IPS-NIHi7 (cell line): ENCODE measurements around the gene AATF.
A peak's percentile ranks its signal among the peaks of the same experiment; 100 is the strongest.

Source experiments
- DNase-seq: peaks from one replicate; pipeline ENCODE4 v3.0.0; 2012; ENCODE audit warnings: mixed read lengths; ENCODE audit errors: extremely low spot score

AATF gene, protein sequence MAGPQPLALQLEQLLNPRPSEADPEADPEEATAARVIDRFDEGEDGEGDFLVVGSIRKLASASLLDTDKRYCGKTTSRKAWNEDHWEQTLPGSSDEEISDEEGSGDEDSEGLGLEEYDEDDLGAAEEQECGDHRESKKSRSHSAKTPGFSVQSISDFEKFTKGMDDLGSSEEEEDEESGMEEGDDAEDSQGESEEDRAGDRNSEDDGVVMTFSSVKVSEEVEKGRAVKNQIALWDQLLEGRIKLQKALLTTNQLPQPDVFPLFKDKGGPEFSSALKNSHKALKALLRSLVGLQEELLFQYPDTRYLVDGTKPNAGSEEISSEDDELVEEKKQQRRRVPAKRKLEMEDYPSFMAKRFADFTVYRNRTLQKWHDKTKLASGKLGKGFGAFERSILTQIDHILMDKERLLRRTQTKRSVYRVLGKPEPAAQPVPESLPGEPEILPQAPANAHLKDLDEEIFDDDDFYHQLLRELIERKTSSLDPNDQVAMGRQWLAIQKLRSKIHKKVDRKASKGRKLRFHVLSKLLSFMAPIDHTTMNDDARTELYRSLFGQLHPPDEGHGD

DNA sequence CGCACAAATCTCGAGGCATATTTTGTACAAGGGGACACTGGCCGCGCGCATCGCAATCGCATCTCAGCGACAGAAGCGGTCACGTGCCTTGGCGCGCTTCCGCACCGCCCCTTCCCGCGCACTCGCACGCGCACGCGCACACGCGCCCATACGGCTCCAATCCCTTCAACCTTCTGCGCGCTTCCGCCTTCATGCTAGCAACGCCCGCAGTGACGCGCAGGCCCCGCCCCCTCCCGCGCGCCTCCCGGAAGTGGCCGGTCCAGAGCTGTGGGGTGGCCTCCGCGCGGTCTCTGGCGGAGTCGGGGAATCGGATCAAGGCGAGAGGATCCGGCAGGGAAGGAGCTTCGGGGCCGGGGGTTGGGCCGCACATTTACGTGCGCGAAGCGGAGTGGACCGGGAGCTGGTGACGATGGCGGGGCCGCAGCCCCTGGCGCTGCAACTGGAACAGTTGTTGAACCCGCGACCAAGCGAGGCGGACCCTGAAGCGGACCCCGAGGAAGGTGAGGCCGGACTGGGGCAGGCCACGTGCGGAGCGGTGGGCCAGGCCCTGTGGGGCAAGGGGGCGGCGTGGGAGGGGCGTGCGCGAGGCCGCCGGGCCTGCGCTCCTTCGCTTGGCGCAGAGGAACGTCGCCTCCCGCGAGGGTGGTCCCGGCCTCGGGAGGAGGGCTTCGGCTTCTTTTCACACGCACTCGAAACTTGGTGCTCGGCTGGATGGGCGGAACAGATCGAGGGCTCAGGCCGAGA, at the start of gene AATF:
AATF (plus strand) TSS at position 238 of the 744 bp plus-strand sequence; CDS start at position 410, 172 bp downstream.
- peak; percentile 97 for DNase-seq

DNA sequence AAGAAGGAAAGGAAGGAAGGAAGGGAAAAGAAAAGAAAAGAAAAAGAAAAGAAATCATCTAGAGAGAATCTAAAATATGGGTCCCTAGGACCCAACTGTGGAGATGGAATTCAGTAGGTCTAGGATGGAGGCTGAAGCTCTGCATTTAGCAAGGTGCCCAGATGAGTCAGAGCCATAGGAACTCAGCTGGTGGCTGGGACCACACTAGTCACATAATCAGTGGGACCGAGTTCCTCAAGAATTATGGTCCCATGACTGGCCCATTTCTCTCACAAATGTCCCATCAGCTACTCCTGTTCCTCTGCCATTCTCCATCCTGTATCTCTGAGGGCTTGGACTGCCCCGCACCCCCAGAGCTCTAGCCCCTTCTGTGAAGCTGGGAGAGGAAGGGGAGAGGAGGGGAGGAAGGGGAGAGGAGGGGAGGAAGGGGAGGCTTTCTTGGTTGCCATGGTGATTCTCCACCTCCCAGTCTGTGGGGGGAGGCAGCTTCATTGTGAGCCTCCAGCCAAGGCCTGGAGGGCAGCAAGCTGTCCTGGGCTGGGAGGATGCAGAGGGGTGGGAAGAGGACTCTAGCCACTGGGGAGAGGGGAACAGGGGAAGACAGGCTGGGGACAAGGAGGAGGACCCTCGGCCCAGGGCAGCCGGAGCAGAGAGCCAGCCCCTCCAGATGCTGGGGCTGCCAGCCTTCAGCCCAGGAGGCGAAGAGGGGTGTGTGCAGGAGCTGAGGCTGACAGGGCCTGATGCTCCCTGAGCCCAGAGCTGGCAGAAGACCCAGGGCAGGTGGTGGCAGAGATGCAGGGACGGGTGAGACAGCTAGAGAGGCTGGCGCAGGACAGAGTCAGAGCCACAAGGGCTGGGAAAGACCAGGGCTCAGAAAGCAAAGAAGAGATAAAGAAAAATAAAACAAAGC, 49.2 kb upstream of the AATF start:
- no peak for DNase-seq

DNA sequence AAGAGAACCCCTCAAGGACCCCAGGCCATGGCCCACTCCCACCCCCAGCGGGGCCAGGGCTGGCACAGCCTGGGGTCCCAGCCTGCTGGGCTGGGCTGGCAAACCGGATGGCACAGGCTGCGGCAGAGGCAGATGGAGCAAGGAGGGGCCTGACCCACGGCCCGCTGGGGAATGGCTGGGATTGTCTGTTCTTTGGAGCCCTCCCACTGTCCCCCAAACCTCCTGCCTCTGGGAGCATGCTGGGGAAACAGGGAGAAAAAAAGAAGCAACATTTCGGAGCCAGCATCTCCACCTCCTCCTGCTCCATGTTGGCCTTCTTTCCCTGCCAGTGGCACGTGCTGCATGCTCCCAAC, 48.6 kb upstream of the AATF start:
- DNase-seq, result no peak

DNA sequence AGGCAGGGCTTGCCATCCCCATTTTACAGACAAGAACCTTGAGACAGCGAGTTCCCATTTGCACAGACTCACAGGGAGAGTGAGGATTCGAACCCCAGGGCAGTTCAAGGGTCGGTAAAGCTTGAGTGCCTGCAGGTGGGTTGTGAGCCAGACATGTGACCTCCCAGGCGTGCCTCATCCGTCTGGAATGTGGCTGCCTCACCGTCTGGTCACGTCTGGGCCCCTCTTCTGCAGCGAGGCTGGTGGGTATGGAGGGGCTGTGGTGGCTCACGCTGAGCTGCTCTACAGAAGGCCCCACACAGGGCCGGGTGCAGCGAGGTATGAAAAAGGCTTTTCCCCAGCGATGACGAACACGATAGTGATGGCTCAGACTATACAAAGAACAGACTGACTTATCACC, 47.2 kb upstream of the AATF start:
- DNase-seq, result peak; percentile 64

DNA sequence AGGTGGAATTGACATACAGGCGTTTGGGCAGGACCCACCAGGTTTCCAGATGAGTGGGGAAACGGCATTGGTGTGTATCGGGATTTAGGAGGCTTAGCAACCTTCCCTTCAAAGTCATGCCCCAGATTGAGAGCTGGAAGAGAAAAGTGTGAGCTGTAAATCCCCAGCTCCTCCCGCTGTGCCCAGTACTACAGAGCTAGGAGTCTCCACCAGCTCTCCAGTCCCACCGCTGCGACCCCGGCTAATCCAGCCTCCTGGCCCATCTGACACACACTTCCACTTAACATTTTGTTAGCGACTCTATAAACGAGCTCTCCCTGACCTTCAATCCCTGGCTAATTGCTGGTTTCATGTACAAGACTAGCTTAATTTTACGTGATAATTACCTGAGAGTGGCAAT, 41.3 kb upstream of the AATF start:
- DNase-seq, result no peak

DNA sequence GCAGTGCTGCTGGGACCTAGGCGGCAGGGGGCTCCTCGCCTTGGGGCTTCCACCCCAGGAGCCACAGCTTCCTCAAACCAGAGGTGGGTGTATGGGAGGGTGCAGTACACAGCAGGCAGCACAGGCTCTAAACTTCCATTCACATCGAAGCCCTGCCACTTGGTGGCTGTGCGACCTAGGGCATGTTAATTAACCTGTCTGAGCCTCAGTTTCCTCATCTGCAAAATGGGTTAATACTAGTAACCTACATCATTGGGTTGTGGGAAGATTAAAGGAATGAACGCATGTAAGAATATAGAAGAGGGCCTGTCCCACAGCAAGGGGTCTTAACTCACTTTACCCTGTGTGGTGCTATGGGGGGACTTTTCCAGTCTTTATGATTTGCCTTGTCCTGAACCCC, 38.2 kb upstream of the AATF start:
- no peak for DNase-seq

DNA sequence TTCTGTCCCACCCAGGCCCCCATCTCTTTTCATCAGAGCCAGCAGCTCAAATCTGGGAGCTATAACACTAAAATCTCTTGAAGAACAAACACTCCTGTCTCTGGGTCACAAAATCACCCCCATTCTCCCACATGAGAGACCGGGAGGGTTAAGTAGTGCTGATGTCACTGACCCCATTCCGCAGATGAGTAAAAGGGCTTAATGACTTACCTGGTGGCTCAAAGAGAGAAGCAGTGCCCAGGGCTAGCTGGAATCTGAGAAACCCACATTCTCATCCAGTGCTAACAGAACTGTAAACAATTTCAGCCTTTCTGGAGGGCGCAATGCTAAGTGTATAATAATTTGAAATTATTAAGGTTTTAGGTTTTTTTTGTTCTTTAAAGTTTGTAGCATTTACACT, 37.8 kb upstream of the AATF start:
- DNase-seq, result no peak

DNA sequence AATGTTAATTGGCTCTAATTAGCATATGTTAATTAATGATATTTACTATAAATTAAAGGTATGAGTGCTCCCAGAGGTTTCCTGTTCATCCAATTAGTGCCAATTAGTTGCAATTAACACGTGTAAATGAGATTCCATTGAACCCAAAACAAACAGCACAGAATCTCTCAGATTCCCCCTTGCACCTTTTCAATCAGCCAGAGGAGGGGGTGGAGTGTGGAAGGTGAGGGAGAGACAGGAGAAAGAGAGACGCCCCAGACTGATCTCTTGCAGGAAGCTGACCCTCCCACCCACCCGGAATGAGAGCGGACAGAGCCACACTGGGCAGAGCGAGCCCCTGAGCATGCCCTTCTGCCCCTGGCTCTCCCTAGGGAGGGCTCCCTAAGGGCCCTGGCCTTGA, 35.6 kb upstream of the AATF start:
- no peak for DNase-seq

DNA sequence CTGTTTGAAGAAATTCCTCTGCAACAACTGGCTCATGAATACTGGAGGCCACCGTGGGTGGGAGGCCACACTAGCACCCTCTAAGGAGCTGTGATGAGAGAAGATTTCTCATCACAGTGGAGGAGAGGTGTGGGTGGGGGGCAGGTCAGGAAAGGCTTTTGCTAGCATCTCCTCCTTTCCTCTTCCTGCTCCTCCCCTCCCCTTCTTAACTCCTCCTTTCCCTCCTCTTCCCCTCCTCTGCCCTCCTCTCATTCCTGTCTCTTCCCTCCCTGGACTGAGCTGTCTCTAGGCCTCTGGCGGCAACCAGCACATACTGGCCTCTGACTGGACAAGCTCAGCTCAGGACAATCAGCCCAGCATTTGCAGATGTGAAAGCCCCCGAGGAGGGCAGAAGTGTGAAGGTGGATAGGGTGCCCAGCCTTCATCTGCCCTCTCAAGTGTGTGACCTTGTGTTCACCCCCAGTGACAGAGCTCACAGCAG, 30.5 kb upstream of the AATF start:
- no peak for DNase-seq

DNA sequence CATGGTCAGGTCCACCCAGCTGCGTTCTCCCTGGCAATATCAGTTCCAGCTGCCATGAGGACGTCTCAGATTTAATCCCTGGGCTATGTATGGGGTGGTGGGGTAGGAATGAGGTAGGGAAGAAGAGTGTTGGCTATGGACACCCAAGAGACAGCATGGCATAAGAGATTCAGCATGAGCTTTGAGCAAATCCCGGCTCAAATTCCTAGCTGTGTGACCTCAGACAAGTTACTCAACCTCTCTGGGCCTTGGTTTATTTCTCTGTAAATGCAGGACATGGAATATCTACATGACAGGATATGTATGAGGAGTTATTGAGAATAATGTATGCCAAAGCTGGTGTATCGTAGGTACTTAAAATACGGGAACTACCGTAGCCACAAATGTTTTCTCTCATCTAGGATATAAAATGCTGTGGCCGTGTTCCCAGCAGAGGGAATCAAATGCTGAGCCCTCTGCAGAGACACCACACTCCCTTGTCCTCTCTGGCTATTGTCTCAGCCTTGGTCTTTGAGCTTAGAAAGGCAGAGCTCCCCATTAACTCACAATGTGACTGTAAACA, 29.3 kb upstream of the AATF start:
- DNase-seq, result no peak

DNA sequence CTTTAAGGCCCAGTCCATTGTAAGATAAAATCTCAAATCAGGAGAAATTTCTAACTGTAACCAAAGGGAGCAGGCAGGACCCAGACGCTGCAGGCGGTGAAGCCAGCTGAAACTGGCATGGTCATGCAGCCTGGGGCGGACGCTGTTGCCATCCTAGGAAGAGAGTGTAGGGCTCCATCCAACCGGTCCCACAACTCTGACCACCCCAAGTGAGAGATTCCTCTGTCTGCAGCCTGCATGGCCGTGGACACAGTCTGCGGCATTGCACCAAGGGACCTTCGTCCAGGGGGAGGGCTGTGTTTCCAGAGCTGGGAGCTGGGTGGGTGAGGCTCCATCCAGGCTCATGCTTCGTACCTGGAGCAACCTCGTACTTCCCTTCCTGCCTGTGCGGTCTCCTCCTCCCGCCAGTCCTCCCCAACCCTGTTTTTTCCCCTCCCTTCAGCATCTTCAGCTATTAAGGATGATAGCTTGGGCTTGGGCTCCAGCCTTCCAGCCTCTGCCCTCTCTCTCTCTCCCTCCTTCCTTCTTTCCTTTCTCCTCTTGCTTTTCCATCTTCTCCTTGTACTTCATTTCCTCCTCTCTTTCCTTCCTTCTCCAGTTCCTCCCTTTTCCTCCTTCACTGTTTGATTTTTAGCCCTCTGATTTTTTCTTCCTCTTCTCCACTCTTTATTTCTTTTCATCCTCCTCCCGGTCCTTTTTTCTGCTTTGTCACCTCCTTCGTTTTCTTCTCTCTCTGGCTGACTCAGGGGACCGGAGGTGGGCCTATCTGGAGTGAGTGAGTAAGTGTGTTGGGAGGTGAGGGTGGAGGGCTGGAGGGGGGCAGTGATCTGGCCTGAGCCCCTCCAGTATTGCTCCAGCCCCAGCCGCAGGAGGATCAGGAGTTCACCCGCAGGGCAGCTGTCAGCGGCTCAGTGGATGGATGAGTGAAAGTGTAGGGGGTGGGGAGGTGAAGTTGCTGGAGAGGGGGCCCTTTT, 28.4 kb upstream of the AATF start:
- no peak for DNase-seq

DNA sequence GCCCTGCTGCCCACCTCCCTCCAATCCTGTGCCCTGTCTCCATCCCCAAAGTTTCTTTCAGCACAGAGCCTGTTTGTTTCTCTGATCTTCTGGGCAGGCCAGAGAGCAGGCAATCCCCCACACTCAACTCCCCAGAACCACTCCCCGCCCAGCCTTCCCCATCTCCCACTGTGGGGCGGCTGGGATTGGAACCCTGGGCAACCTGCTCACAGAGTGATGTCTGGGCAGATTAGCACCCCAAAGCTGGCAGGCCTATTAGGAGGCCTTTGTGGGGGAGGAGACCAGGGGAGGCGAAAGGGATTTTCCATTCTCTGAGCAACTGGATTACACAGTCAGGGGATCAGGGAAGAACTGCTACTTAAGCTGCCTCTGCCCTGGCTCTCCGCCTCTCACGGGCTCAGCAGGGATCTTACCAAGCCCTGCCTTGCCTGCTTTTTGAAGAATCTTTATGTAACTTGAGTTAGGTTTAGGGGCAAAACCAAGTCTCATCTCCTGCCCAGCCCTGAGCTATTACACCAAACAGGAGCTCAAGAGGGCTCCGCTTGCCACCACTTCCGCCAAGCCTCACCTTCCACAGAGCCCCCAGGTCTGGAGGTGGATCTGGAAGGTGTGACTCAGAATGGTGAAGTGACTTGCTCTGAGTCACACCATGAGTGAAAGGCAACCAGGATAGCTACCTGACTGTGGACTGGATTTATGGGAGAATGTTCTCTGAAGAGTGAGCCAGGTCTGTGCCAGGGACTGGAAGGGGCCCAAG, 27.5 kb upstream of the AATF start:
- no peak for DNase-seq

DNA sequence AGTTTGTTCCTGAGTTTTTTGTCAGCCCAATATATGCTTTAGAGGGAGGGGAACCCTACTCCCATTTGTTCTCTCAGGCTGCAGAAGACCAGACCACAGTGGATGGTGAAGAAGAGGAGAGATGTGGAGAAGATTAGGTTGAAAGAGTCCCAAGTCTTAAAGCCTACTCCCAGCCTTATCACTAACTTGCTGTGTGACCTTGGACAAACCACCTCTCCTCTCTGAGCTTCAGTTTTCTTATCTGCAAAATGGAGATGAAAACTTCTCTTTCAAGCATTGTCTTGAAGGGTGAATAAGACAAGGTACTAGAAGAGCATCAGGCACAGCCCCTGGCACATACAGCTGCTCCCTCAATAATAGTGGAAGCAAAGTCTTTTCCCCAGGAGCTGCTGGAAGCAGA, 26.6 kb upstream of the AATF start:
- no peak for DNase-seq

DNA sequence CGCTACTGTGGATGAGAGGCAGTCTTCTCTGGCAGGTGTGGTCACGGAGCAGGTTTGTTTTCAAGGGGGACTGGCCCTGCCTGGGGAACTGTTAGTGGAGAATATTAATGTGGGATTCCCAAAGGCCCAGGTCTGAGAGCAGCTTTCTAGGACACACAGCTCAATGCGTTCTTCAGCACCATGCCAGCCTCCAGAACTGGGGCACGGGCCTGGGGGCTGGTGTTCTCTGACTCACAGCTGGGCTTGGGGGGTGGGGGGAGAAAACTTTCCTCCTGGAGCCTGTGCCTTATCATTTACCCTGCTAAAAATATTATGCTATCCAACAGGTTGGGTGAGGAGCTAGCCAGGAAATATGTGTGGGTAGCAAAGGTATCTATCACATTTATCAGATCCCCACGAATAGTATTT, 24.9 kb upstream of the AATF start:
- no peak for DNase-seq

DNA sequence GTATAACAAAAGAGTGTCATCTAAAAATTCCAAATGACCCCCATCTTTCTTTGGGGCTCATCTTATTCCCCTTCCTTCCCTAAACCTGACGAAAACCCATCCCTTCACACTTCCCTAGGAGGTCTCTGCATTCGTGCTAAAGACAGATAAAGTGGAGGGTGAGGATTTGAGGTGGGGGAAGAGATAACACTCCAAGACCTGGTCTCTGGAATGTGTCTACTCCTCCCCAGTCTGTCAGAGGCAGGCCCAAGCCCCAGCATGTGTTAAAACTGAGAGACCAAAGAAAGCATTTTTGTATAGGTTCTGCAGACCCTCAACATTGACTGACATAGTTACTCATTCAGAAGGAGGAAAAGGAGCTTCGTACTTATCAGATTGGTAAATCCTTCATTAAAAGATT, 22.5 kb upstream of the AATF start:
- DNase-seq, result no peak

DNA sequence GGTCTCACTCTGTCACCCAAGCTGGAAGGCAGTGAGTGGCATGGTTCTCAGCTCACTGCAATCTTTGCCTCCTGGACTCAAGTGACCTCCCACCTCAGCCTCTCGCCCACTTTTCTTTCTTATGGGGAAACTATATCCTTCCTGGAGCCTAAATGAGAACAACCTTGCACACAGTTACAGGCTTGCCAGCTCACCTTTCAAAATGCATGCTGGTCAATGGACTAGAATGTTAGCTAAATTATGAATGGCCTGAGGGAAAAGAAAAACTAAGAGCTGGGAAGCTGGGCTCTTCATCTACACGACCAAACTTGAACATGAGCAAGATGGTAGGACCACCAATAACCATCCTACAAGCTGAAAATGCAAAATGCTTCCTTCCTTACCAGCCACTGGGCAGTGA, 22.1 kb upstream of the AATF start:
- no peak for DNase-seq

DNA sequence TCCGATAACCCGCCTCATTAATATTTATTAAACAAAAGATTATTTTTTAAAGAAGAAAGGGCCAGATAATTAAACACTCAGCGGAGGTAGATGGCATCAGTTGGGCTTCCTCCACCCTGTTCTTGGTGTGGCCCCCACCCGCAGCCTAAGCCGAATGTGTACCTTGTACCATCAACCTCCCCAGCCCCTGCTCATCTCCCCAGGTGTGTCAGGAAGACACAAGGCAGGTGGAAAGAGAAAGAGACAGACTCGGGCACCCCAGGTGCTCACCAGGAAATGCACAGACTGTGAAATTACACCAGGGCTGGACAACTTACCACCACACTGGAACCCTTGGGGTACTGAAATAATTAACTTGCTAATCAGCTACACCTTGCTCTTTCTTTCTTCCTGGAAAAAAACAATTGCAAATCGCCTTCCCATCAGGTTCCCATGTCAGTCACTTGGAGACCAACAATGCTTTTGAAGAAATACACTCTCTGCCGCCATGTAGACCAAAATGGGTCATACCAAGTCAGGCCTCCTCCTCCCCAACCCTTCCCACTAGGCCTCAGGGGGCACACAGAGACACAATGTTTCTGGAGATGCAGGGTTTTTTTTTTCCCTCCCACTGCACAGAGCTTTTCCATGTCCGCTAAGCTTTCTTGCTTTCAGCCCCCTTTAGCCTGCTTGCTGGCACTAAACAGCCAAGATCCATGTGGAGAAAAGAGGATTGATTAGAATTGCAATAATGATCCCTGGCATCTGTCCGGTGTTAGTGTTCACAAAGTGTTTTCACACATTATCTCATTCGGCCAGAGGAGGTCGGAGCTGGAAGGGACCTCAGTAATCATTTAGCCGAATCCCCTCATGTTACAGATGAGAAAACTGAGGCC, 20.0 kb upstream of the AATF start:
- no peak for DNase-seq

DNA sequence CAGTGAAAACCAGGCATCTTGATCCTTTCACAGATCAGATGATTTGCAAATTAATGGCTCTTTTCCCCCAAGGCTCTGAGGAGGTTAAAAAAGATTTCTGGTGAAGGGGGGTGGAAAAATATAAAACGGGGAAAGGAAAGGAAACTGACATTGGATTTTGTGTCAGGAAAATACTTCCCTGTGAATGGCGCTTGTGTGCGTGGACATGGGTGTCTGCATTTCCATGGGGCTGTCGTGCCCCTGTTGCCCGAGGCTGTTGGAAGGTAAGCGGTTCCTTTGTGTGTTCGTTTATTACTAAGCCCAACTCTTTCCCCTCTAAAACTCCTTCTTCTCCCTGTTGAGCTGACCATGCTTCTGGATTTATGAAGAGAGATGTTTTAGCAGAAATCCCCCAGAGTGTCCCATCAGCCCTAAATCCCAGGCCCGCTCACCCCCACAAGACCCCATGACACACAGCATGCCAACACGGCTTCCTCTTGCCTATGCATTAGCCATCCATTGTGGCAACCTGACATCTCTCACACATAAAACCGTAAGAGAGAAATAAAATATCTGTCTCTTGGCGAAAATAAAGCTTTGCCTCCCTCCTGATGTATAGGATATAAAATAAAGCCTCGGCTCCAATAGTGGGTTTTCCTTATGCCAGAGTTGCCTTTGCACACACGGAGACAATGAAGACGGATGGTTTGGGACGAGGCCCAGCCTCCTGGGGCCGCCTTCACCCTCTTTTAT, 18.7 kb upstream of the AATF start:
- no peak for DNase-seq
